Trophoblast cell (in vitro differentiated cells and primary cell): ENCODE results near the gene ACOT11.

Experiments
- DNase-seq, 2 donors: peaks; one replicate each; pipeline ENCODE4 v3.0.0-alpha.2; 2016
- H2AFZ ChIP-seq: 2 replicates; pipeline ENCODE4 v1.6.1; 2013; ENCODE audit warnings: low read length, moderate library complexity, mild to moderate bottlenecking; ENCODE audit not compliant: insufficient read depth, poor library complexity
- H2AK5ac ChIP-seq: 2 replicates; pipeline ENCODE4 v1.6.1; 2013; ENCODE audit warnings: mild to moderate bottlenecking, low read length
- H2BK120ac ChIP-seq: 2 replicates; pipeline ENCODE4 v1.6.1; 2013; ENCODE audit warnings: low read length, mild to moderate bottlenecking, moderate library complexity; ENCODE audit not compliant: insufficient read depth, poor library complexity
- H2BK12ac ChIP-seq: 2 replicates; pipeline ENCODE4 v1.6.1; 2013; ENCODE audit warnings: mild to moderate bottlenecking, low read length, moderate library complexity
- H2BK5ac ChIP-seq: 2 replicates; pipeline ENCODE4 v1.6.1; 2013; ENCODE audit warnings: low read length, low read depth, moderate library complexity, mild to moderate bottlenecking; ENCODE audit not compliant: poor library complexity
- H3K14ac ChIP-seq: 2 replicates; pipeline ENCODE4 v1.6.1; 2013; ENCODE audit warnings: mild to moderate bottlenecking, low read length
- H3K18ac ChIP-seq: 2 replicates; pipeline ENCODE4 v1.6.1; 2013; ENCODE audit warnings: mild to moderate bottlenecking, low read length
- H3K23ac ChIP-seq: 2 replicates; pipeline ENCODE4 v1.6.1; 2013; ENCODE audit warnings: low read length
- H3K27ac ChIP-seq: 2 replicates; pipeline ENCODE4 v1.5.1; 2013; ENCODE audit warnings: low read depth, mild to moderate bottlenecking, inconsistent platforms, low read length, moderate library complexity
- H3K27me3 ChIP-seq: 2 replicates; pipeline ENCODE4 v1.6.1; 2013; ENCODE audit warnings: inconsistent platforms, mild to moderate bottlenecking, low read length, moderate library complexity; ENCODE audit not compliant: insufficient read depth
- H3K36me3 ChIP-seq, 2 experiments: 1 replicate in 1 of 2; 2 replicates in 1 of 2; pipeline ENCODE4 v1.6.1; 2013; ENCODE audit warnings: low read length in 2 of 2, mild to moderate bottlenecking in 2 of 2, moderate library complexity in 1 of 2; ENCODE audit not compliant: insufficient read depth in 2 of 2, control insufficient read depth in 1 of 2
- H3K4ac ChIP-seq: 2 replicates; pipeline ENCODE4 v1.6.1; 2013; ENCODE audit warnings: low read depth, mild to moderate bottlenecking, low read length, moderate library complexity
- H3K4me1 ChIP-seq, 2 experiments: 1 replicate in 1 of 2; 2 replicates in 1 of 2; pipeline ENCODE4 v1.6.1; 2013; ENCODE audit warnings: low read length in 2 of 2, mild to moderate bottlenecking in 2 of 2, moderate library complexity in 1 of 2; ENCODE audit not compliant: insufficient read depth in 2 of 2, control insufficient read depth in 1 of 2
- H3K4me2 ChIP-seq: 2 replicates; pipeline ENCODE4 v1.6.1; 2013; ENCODE audit warnings: inconsistent platforms, mild to moderate bottlenecking, low read length, moderate library complexity
- H3K4me3 ChIP-seq: 2 replicates; pipeline ENCODE4 v1.5.1; 2013; ENCODE audit warnings: mild to moderate bottlenecking, low read depth, low read length, inconsistent platforms
- H3K79me1 ChIP-seq: one replicate; pipeline ENCODE4 v1.6.1; 2013; ENCODE audit warnings: low read length
- H3K79me2 ChIP-seq: 2 replicates; pipeline ENCODE4 v1.6.1; 2013; ENCODE audit warnings: low read length, mild to moderate bottlenecking; ENCODE audit not compliant: control insufficient read depth, insufficient read depth, poor library complexity
- H3K9ac ChIP-seq: 2 replicates; pipeline ENCODE4 v1.6.1; 2013; ENCODE audit warnings: mild to moderate bottlenecking, low read length
- H3K9me3 ChIP-seq: 2 replicates; pipeline ENCODE4 v1.6.1; 2013; ENCODE audit warnings: low read depth, mild to moderate bottlenecking, control low read depth, inconsistent platforms, low read length; ENCODE audit not compliant: insufficient read depth
- H4K12ac ChIP-seq: 2 replicates; pipeline ENCODE4 v1.6.1; 2013; ENCODE audit warnings: low read depth, mild to moderate bottlenecking, low read length, moderate library complexity
- H4K8ac ChIP-seq: 2 replicates; pipeline ENCODE4 v1.6.1; 2013; ENCODE audit warnings: low read depth, mild to moderate bottlenecking, low read length, moderate library complexity
- H4K91ac ChIP-seq: one replicate; pipeline ENCODE4 v1.6.1; 2013; ENCODE audit warnings: low read depth, mild to moderate bottlenecking, low read length, moderate library complexity
- WGBS: extraction: QIAGEN DNeasy Blood & Tissue Kit; methylation state at CpG from one replicate; pipeline ENCODE4 v1.1.7; 2013; ENCODE audit warnings: missing lambda C conversion rate; ENCODE audit not compliant: insufficient read length, insufficient coverage; ENCODE audit errors: extremely low coverage; 5-methylcytosine and 5-hydroxymethylcytosine counted together

ACOT11 gene

GRCh38 chr1:54645806-54646676 is 98.0 kb downstream of the ACOT11 start:
- H3K18ac ChIP-seq: no peak overlapping the region
- no peaks in the 10 kb centered on the region for H3K79me1 ChIP-seq
- no peak overlapping the region for H2BK12ac ChIP-seq
- H3K27ac ChIP-seq: no peak overlapping the region
- WGBS: no CpG with 5 or more reads among the region's 7 CpGs
- H2AFZ ChIP-seq: no peak overlapping the region
- H3K9ac ChIP-seq: no peak overlapping the region
- H2BK120ac ChIP-seq: no peak overlapping the region
- H3K9me3 ChIP-seq: peaks cover 3% of the 10 kb centered on the region
- no peak overlapping the region for H3K14ac ChIP-seq
- no peak overlapping the region for H4K12ac ChIP-seq
- peaks cover 5 to 8% of the 10 kb centered on the region in 2 experiments for H3K4me1 ChIP-seq
- no peaks in the 10 kb centered on the region for H3K27me3 ChIP-seq
- DNase-seq: no peak
- no peak overlapping the region for H3K23ac ChIP-seq
- H2AK5ac ChIP-seq: no peak overlapping the region
- H3K79me2 ChIP-seq: no peaks in the 10 kb centered on the region
- no peak overlapping the region for H4K8ac ChIP-seq
- no peak overlapping the region for H2BK5ac ChIP-seq
- no peak overlapping the region for H3K4me3 ChIP-seq
- no peaks in the 10 kb centered on the region for H3K36me3 ChIP-seq
- H3K4me2 ChIP-seq: no peak overlapping the region
- no peak overlapping the region for H3K4ac ChIP-seq
- no peak overlapping the region for H4K91ac ChIP-seq

GRCh38 chr1:54649130-54649898 is 101.3 kb downstream of the ACOT11 start:
- no peaks in the 10 kb centered on the region for H3K79me2 ChIP-seq
- H4K12ac ChIP-seq: no peak overlapping the region
- no peak overlapping the region for H4K91ac ChIP-seq
- no peak overlapping the region for H3K23ac ChIP-seq
- no peak overlapping the region for H3K4ac ChIP-seq
- no peak overlapping the region for H2BK5ac ChIP-seq
- no peak overlapping the region for H3K4me3 ChIP-seq
- H2AK5ac ChIP-seq: no peak overlapping the region
- H3K9ac ChIP-seq: no peak overlapping the region
- H2BK12ac ChIP-seq: no peak overlapping the region
- H3K4me2 ChIP-seq: no peak overlapping the region
- no peak overlapping the region for H2BK120ac ChIP-seq
- no peak overlapping the region for H2AFZ ChIP-seq
- no peak overlapping the region for H3K14ac ChIP-seq
- no peak overlapping the region for H4K8ac ChIP-seq
- no peaks in the 10 kb centered on the region for H3K36me3 ChIP-seq
- WGBS: no CpG with 5 or more reads among the region's 5 CpGs
- no peak overlapping the region for H3K18ac ChIP-seq
- H3K9me3 ChIP-seq: no peaks in the 10 kb centered on the region
- H3K79me1 ChIP-seq: no peaks in the 10 kb centered on the region
- DNase-seq: no peak
- no peak overlapping the region for H3K27ac ChIP-seq
- no peaks in the 10 kb centered on the region for H3K27me3 ChIP-seq
- H3K4me1 ChIP-seq: peaks cover 3 to 14% of the 10 kb centered on the region in 2 experiments

GRCh38 chr1:54649921-54650320 is 101.9 kb downstream of the ACOT11 start:
- H3K4me2 ChIP-seq: no peak overlapping the region
- H2BK12ac ChIP-seq: no peak overlapping the region
- no peak overlapping the region for H2BK5ac ChIP-seq
- H3K4ac ChIP-seq: no peak overlapping the region
- no peaks in the 10 kb centered on the region for H3K9me3 ChIP-seq
- no peak overlapping the region for H3K9ac ChIP-seq
- H2AFZ ChIP-seq: no peak overlapping the region
- H2BK120ac ChIP-seq: no peak overlapping the region
- H3K18ac ChIP-seq: no peak overlapping the region
- no peaks in the 10 kb centered on the region for H3K27me3 ChIP-seq
- no peak for DNase-seq
- H4K91ac ChIP-seq: no peak overlapping the region
- H3K79me1 ChIP-seq: no peaks in the 10 kb centered on the region
- no peak overlapping the region for H3K14ac ChIP-seq
- H3K4me1 ChIP-seq: peaks cover 3 to 14% of the 10 kb centered on the region in 2 experiments
- WGBS: no CpG with 5 or more reads among the region's 1 CpG
- no peak overlapping the region for H3K23ac ChIP-seq
- no peaks in the 10 kb centered on the region for H3K36me3 ChIP-seq
- no peak overlapping the region for H2AK5ac ChIP-seq
- no peaks in the 10 kb centered on the region for H3K79me2 ChIP-seq
- H4K12ac ChIP-seq: no peak overlapping the region
- H4K8ac ChIP-seq: no peak overlapping the region
- no peak overlapping the region for H3K27ac ChIP-seq
- H3K4me3 ChIP-seq: no peak overlapping the region

- H3K23ac ChIP-seq: no peak overlapping the region
- no peak overlapping the region for H2AK5ac ChIP-seq
- no peak overlapping the region for H2AFZ ChIP-seq
- no peaks in the 10 kb centered on the region for H3K79me1 ChIP-seq
- no peak for DNase-seq
- no peak overlapping the region for H4K8ac ChIP-seq
- no peak overlapping the region for H3K27ac ChIP-seq
- H3K4ac ChIP-seq: no peak overlapping the region
- no peak overlapping the region for H4K91ac ChIP-seq
- no peak overlapping the region for H3K18ac ChIP-seq
- peaks cover 3 to 14% of the 10 kb centered on the region in 2 experiments for H3K4me1 ChIP-seq
- H3K27me3 ChIP-seq: no peaks in the 10 kb centered on the region
- no peak overlapping the region for H3K9ac ChIP-seq
- no peak overlapping the region for H3K14ac ChIP-seq
- H3K36me3 ChIP-seq: no peaks in the 10 kb centered on the region
- H3K9me3 ChIP-seq: no peaks in the 10 kb centered on the region
- no peak overlapping the region for H2BK5ac ChIP-seq
- H3K4me2 ChIP-seq: no peak overlapping the region
- H3K79me2 ChIP-seq: no peaks in the 10 kb centered on the region
- WGBS: no CpG with 5 or more reads among the region's 3 CpGs
- no peak overlapping the region for H2BK12ac ChIP-seq
- no peak overlapping the region for H4K12ac ChIP-seq
- H3K4me3 ChIP-seq: no peak overlapping the region
- H2BK120ac ChIP-seq: no peak overlapping the region
These were observed 102.4 kb downstream of the ACOT11 start for GRCh38 chr1:54650417-54650816.
